IPS DF 19.7 (cell line): ENCODE measurements around the gene SLC39A2.
"Not testable (repeated sequence)": the region's sequence is repeated elsewhere in the genome, so short reads cannot be mapped to it uniquely, and the experiment has no call there.

ENCODE experiments used
- DNase-seq: peaks from one replicate; pipeline ENCODE4 v3.0.0-alpha.2; 2013; ENCODE audit warnings: low read depth, low spot score

Gene SLC39A2

DNA sequence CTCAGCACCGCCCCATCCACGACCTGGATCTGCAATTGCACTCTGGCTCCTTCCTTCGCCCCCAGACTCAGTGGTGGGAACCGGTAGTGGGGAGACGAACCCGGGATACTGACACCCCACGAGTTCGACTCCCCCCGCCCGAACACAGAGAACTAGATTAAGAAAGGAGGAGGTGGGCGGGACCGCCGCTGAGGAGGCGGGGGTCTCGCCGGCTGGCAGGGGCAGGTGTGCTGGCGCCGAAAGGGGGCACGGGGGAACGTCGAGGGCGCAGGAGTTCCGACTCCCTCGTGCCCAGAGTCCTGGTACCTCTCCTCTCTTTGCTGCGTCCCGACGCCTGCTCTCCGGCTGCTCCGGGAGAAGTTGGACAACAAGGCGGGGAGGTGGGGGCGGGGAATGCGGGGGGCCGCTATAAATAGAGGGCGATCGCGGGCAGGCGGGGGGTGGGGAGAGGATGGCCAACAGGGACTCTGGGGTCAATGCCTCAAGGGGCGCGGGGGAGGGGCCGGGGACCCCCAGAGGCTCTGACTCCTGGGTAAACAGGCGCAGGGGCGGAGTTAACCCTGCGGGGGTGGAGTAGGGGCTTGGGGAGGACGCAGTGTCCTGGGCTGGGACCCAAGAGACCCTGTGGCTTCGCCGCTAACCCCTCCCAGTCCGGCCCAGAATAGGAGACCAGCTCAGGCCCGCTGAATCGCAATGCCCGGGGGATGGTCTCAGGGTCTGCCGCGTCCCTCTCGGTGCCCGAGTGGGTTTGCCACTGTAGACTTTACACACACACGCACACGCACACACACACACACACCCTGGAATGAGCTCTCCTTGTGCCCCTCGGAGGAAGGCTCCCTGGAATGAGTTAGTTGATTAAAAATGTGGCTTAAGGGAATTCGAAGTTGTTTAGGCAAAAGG, 26.5 kb downstream of the SLC39A2 start:
- DNase-seq = no peak

DNA sequence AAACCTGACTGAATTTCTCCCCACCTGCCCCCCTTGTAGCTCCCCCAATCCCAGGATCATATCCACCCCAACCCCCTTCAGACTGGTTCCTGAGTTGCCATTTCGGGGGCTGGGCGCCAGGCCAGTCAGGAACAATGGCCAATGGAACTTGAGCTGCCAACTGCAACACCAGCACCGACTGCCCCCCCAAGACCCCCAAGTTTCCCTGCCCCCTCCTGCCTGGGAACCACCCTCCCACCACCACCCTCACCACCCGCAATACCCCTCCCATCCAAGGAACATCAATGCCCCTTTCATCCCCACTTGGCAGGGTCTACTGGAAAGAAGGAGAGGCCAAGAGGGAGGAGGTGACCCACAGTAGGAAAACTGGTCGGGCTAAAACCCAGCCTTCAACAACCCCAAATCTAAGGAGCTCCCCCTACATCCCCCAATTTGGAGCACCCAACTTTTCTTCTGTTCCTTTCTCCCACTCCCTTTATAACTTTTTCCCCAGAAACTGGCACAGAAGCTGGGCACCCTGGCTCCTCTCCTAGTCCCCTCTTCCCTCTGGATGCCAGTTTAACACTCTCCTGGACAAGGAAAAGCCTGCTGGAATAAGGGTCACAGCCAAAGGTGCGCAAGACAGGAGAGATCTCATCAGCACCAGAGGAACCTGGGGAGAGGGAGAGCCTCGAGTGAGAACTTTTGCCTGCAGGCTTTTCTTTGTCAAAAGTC, 27.3 kb downstream of the SLC39A2 start:
- DNase-seq = no peak

DNA sequence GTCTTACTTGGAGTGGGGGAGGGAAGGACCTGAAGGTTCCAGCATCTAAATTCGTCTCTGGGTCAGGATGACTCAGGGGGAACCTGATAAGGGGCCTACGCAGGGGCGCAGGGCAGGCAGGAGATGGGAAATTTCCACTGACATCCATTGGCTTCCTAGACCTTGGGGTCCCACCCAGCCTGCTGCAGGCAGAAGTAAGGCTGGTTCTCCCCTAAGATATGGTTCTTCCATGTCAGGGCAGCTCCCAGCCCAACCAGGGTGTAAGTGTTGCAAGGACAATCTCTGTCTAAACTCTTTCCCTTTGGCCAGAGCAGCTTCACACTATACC, 27.9 kb downstream of the SLC39A2 start:
- no peak for DNase-seq

DNA sequence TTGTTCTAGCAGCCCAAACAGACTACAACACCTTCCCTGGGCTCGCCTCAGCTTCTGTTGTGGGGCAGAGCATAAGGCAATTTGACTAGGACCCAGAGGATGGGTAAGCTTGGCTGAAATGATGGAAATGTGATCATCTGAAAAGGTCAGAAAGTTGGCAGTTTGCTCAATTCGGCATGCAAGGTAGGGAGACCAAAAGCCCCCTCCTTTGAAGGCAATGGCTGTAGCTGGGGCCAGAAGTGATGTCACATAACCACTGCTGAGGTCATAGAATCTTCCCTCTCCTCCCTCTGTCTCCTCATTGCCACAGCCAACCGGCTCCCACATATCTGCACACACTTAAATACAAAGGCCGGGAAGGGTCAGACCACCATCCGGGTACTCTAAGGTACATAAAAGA, 30.8 kb downstream of the SLC39A2 start, which contains the start of gene TPPP2:
Gene TPPP2, plus strand, starts transcription at position 301 of the 400 bp plus-strand sequence. CDS start 365 bp downstream, outside the sequence.
- DNase-seq = no peak

DNA sequence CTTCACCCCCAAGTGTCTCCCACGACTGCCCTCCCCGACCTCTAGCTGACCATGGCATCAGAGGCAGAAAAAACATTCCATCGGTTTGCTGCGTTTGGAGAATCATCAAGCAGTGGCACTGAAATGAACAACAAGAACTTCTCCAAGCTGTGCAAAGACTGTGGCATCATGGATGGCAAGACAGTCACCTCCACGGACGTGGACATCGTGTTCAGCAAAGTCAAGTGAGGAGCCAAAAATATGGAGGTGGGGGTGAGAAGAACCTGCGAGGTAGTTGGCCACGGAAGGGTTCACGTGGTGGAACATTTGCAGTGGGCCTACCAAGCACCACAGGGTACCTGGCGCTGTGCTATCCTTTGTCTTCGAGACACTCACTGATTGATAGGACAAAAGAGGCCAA, 31.4 kb downstream of the SLC39A2 start:
- DNase-seq = no peak

DNA sequence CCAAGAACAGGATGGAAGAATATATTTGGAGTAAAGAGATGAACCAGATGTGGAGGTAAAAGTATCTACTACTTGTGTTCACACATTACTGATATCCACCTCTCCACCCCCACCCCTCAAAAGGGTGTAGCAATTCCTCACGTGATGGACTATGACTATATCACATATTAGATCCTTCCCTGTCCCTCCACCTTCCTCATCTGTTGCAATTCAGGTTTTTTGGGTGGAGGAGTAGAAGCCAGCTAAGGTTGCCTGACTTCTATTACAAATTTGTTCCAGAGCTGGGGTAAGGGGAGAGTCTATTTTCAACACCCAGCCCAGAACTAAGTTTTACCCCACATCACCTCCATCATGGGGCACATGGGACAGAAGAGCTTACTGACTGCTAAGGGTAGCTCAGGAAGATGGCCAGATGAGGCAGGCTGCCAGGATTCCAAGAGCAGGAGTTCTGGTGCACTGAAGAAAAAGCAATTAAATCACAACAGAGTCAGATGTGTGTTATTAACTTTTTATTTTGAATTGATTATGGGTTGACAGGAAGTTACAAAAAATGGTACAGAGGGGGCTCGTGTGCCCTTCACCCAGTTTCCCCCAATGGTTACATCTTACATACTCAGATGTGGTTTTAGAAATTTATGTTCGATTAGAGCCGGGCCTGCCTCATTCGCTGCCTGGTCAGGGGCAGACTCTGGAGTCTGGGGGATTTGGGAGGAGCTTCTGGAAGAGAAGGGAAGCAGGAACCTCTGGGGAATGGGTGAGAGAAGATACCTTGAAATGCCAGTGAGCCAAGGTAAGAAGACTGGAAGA, 33.4 kb downstream of the SLC39A2 start:
- no peak for DNase-seq

DNA sequence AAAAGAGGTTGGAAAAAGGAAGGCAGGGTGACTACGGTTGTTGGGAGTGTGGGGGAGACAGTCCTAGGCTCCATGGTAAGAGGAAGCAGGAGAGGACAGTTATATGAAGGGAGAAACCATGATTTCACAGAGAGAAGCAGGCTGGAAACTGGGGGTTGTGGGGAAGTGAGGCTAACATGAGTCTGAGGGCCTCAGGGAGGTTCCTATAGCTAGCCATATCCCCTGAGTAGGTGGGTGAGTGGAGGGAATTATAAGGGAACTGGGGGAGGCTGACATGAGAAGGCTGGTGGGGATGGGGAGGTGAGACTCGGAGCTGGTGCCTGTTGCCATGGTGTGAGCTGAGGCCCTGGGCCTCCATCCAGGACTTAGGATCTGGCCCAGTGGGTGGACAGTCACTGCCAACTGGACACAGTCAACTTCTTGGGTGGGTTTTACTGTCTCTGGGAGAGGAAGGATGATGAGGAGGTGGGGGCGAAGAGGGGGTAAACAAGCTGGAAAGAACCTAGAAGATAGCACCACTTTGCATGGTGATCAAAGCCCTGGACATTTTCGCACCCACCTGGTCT, 34.1 kb downstream of the SLC39A2 start:
- no peak for DNase-seq

DNA sequence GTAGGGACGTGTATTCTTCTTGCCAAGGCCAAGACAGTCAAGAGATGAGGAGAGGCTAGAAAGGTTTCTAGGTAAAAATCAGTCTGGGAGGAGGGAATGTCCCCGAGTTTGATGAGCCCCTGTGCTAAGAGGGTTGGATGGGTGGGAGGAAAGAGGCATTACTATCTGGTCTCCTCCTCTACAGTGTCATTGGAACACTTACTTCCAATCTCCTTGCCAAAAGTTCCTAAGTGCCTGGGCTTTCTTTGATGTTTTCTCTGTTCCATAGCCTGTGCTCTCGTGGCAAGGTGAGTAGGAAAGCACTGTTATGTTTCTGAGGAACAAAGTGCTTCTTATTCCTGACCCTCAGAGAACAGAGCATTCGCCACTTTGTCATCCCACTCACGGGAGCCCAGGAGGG, 35.6 kb downstream of the SLC39A2 start, which contains the start of gene RNASE13:
Gene RNASE13, minus strand, starts transcription at position 101 of the 400 bp plus-strand sequence. CDS start 519 bp downstream, outside the sequence.
- DNase-seq = no peak

DNA sequence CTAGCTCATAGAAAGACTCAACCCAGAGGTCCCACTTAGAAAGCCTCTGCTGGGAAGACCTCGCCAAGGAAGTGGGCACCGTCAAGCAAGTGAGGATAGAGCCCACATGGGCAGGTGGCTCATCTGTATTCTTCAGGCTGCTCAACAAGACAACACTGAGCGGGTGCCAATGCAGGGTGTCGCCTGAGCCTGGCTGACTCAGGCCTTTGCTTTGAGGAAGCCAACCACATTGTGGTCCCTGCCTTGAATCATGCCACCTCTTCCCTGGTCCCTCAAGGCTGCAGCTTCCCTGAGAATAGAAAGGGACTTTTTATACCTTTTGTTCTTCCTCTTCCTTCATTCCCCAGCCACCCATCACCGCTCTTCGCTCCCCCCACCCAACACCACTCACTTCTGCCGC, 37.7 kb downstream of the SLC39A2 start:
- DNase-seq = no peak

DNA sequence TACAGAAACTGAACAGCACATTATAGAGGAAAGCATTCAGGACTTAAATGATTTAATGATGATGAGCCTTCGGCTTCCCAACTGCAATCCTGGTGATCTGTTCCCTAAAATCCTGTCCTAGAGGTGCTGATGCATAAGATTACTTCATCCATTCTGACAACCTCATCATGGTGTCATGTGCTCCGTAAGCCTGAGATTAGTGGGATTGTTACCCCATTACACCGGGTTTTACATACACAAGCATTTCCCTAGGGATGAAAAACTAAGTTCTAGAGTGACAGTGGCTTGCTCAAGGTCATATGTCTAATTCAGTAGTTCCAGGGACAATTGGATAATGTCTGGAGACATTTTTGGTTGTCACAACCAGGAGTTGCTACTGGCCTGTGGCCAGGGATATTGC, 38.1 kb downstream of the SLC39A2 start:
- no peak for DNase-seq

DNA sequence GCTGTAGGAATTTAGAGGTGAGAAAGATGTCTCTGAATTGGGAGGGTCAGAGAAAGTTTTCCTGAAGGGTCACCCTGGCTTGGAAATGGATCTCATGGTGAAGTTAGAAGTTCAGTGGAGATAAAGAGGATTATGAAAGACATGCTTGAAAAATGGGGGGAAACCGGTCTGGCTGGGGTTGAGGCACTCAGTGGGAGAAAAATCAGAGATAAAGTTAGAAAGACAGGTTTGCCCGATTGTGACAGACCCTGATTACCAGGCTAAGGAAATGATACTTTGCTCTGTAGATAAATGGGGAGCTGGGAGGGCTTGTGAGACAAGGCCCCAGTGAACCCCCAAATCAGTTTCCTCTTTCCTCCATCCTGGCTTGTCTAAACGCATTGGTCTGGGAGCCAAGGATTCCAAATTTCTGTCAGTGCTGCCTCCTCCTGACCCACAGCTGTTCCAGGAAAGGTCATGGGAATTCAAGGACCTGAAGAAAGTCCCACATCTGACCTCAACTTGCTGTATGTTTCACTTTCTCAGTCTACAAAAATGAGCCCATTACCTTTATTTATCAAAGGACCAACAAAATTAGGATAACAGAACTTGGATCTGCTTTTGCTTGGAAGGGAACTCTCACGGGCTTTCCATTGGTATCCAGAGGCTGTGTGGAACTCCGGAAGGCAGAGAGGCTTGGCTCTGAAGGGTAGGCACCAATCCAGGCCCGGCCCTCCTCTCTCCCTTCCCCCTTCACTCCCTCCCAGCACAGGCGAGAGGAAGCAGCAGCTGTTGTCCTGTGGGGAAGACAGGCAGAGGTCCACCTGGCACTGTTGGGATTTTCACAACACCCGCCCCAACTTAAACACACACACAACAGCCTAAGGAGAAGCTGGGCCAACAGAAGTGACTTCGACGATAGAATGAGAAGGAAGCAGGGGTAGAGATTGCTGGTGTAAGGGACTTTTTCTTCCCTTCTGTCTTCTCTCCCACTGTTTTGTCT, 39.6 kb downstream of the SLC39A2 start:
- no peak for DNase-seq

DNA sequence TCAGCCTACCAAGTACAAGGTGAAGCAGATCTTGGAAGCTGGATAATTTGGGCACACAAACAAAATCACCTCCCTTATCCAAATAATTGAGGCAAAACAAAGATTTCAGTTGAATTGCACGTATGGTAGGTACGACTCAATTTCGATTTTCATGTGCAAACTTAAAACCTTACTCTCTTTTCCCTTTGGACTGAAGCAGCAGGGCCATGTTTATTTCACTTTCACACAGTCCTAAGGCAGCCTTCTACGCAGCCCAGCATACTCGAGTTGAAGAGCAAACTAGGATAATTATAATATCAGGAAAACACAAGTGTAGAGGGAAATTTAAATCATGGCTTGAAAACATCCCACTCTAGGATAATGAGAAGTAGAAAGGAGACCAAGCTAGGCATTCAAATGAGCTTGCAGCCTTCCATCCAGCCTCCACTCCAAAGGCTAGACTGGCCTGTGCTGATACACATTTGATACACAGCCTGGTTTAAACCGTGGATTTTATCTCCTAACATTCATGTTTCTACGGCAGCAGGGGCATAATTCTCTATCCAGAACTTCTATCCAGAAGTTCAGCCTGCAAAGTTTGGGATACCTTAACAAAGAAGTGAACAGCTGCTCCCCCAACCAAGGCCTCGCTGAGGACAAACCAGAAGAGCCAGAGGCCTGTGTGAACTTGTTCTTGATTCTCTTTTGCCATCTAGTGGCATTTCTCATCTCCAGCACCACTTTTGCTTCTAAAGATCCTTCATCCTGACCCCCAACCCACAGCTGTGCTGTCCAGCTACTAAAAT, 40.7 kb downstream of the SLC39A2 start:
- DNase-seq = no peak

DNA sequence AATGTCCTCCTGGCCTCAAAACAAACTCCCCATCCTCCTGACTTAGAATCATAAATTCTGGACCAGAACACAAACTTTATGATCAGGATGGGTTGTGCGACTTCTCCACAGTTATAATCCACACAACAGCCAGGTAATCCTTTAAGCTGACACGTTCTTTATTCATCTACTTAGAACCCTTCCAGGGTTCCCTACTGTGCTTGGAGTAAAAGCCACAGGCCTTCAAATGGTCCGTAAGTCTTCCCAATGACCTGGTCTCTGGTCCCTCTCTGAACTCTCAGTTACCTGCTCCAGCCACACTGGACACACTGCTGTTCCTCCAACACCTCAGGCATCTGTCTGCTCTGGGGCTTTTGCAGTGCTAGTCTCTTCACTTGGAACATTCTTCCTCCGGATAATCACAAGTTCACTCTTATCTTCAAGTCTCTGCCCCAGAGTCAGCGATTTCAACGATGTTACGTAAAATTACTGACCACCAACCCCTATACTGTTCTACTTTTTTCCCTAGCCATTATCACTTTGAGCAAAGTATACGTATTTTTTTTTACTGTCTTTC, 41.4 kb downstream of the SLC39A2 start:
- no peak for DNase-seq

DNA sequence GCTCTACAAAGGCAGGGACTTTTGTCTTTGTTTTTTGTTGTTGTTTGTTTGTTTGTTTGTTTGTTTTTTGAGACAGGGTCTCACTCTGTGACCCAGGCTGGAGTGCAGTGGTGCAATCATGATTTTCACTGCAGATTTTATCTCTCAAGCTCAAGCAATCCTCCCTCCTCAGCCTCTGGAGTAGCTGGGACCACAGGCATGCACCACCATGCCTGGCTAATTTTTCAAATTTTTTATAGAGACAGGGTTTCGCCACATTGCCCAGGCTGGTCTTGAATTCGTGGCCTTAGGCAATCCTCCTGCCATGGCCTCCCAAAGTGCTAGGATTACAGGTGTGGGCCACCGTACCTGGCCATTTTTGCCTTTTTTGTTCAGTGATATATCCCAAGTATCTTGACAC, 41.8 kb downstream of the SLC39A2 start:
- not testable (repeated sequence) for DNase-seq

DNA sequence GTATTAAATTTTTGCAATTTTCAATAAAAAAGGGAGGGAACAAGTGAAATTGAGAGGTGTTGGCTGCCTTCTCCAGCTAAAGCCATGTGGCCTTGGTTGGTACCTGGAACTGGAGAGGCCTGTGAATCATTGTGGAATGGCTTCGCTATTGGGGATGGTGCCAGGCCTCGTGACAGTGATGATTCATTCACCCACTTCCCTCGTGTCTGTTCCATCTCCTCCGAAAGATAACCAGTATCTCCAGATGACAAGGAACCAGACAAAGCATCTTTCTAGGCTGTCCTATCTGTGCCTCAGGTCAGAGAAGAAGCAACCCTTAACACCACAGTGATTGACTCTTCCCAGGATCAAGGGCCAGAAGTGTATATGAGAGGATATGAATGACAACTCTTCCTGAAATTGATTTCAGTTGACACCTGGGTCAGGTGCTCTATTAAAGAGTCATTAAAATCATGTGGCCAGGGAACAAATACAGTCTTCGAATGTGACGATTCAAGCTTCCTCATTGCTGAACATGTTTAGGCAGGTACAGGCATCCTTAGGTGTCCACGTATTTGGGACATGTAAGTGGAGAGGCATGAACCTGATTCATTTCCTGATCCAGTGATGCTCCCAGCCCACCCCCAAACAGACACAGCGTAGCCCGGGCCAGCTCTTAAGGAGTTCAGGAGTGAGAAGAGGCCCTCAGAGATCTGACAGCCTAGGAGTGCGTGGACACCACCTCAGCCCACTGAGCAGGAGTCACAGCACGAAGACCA, 42.8 kb downstream of the SLC39A2 start, which contains the start of gene RNASE7:
Gene RNASE7, plus strand, starts transcription at position 687 of the 758 bp plus-strand sequence. CDS start 631 bp downstream, outside the sequence.
- DNase-seq = no peak

DNA sequence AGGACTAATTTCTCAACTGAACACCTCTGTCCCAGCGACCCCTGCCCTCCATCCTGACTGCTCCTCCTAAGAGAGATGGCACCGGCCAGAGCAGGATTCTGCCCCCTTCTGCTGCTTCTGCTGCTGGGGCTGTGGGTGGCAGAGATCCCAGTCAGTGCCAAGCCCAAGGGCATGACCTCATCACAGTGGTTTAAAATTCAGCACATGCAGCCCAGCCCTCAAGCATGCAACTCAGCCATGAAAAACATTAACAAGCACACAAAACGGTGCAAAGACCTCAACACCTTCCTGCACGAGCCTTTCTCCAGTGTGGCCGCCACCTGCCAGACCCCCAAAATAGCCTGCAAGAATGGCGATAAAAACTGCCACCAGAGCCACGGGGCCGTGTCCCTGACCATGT, 43.8 kb downstream of the SLC39A2 start:
- DNase-seq = no peak

DNA sequence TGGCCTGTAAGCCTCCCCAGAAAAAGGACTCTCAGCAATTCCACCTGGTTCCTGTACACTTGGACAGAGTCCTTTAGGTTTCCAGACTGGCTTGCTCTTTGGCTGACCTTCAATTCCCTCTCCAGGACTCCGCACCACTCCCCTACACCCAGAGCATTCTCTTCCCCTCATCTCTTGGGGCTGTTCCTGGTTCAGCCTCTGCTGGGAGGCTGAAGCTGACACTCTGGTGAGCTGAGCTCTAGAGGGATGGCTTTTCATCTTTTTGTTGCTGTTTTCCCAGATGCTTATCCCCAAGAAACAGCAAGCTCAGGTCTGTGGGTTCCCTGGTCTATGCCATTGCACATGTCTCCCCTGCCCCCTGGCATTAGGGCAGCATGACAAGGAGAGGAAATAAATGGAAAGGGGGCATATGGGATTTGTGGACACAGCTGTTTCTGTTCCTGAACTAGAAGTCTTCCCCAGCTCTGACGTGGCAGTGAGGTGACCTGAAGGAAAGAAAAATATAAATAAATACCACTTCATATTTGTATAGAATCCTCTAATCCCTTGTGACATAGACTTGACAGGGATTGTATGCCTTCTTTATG, 44.4 kb downstream of the SLC39A2 start:
- no peak for DNase-seq
